Measurements from ENCODE around the gene PTPRA. TPM values are rescaled to one million over a fixed set of nuclear protein-coding genes. Genes with fewer than 3 reads are reported as not detected.
A peak's percentile ranks its signal among the peaks of the same experiment; 100 is the strongest.

Gene PTPRA
- total and polyA plus RNA-seq, 2 of the 13 experiments (the other 11 are each of a cell fraction or from before 2014, with no cell fraction given): 47.2 to 127 TPM

DNA sequence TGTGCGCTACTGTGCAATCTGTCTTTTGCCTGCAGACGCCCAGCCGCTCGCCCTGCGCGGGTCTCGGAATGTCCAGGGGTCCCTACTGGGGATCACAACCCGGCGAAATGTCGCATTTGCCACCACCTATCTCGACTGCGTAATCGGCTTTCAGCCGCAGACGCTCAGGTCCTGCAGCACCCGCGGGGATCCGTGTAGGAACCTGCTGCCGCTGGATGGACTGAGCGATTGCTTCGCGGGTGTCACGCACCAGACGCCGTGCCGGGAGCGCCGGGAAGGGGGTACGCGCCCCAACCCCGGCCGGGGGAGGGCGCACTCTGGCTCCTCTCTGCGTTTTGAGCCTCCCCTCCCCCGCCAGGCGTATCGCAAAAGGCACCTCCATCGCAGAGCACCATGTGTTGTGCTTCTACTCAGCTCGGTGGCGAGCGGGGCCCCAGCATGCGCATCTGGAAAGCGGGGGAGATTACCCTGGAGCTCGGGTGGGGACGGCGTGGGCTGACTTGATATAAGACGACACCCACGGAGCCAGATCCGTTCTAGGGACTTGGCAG lies 747 bp upstream of the PTPRA start (continued):
- TF ChIP-seq ZNF407 (CRISPR knock-in tag; IDR thresholded peaks at IDR 0.05; ENCODE audit: not compliant biosample characterization) (no peak), CC2D1A (CRISPR knock-in tag; IDR thresholded peaks at IDR 0.05) (0 out of 2 replicates have a peak, but pooled peaks have one; percentile 17), ZNF577 (CRISPR knock-in tag; IDR thresholded peaks at IDR 0.05; ENCODE audit: borderline replicate concordance, low read depth) (no peak), ZNF652 (CRISPR knock-in tag; IDR thresholded peaks at IDR 0.05; ENCODE audit: borderline replicate concordance, low read depth) (no peak), PPARG (CRISPR knock-in tag; conservative IDR thresholded peaks at IDR 0.05) (no peak), ZNF138 (CRISPR knock-in tag; IDR thresholded peaks at IDR 0.05; ENCODE audit: low read depth) (no peak), GABPA (IDR thresholded peaks at IDR 0.05; ENCODE audit: low read depth, low read length) (no peak), GABPA (CRISPR knock-in tag; IDR thresholded peaks at IDR 0.05; ENCODE audit: low read depth) (no peak; the same call in 1 of the 2 replicates), GTF3A (CRISPR knock-in tag; conservative IDR thresholded peaks at IDR 0.05) (no peak; the same call in 1 of the 2 replicates), ZNF83 (CRISPR knock-in tag; IDR thresholded peaks at IDR 0.05; ENCODE audit: borderline replicate concordance) (no peak), ZNF326 (CRISPR knock-in tag; IDR thresholded peaks at IDR 0.05; ENCODE audit: borderline replicate concordance) (0 out of 2 replicates have a peak, but pooled peaks have one; percentile 48), RAD51 (IDR thresholded peaks at IDR 0.05; ENCODE audit: borderline replicate concordance) (no peak), ZNF484 (CRISPR knock-in tag; IDR thresholded peaks at IDR 0.05; ENCODE audit: borderline replicate concordance, low read depth) (peak; percentile 83; the same call in 1 of the 2 replicates), SALL1 (CRISPR knock-in tag; IDR thresholded peaks at IDR 0.05) (peak; percentile 57), ZFP1 (CRISPR knock-in tag; IDR thresholded peaks at IDR 0.05) (no peak), SOX5 (CRISPR knock-in tag; IDR thresholded peaks at IDR 0.05; ENCODE audit: borderline replicate concordance) (peak; percentile 46; the same call in 1 of the 2 replicates), ISL2 (CRISPR knock-in tag; IDR thresholded peaks at IDR 0.05) (no peak), ZNF20 (CRISPR knock-in tag; IDR thresholded peaks at IDR 0.05) (0 out of 2 replicates have a peak, but pooled peaks have one; percentile 77), GTF2F1 (IDR thresholded peaks at IDR 0.05; ENCODE audit: low read length) (no peak)
- TF ChIP-seq, protein P1, sequence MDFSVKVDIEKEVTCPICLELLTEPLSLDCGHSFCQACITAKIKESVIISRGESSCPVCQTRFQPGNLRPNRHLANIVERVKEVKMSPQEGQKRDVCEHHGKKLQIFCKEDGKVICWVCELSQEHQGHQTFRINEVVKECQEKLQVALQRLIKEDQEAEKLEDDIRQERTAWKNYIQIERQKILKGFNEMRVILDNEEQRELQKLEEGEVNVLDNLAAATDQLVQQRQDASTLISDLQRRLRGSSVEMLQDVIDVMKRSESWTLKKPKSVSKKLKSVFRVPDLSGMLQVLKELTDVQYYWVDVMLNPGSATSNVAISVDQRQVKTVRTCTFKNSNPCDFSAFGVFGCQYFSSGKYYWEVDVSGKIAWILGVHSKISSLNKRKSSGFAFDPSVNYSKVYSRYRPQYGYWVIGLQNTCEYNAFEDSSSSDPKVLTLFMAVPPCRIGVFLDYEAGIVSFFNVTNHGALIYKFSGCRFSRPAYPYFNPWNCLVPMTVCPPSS (IDR thresholded peaks at IDR 0.05): no peak
